ENCODE measurements around the gene UXS1. TPM values are rescaled to one million over a fixed set of nuclear protein-coding genes. Genes with fewer than 3 reads are reported as not detected.

The UXS1 gene
- total and polyA plus RNA-seq, 9 of the 15 experiments (the other 6 are each of a cell fraction or from before 2014, with no cell fraction given): 5.8 to 25.8 (median 15.0) TPM

GRCh38 chr2:106115250-106115649 lies 78.9 kb downstream of the UXS1 start (continued):
- TF ChIP-seq CTCFL (IDR thresholded peaks at IDR 0.05; ENCODE audit: borderline replicate concordance, insufficient read depth, low read depth, low read length, poor library complexity, severe bottlenecking) (no peak), TARDBP (IDR thresholded peaks at IDR 0.05) (no peak), POLR3G (IDR thresholded peaks at IDR 0.05; ENCODE audit: extremely low read depth, insufficient read length, insufficient replicate concordance) (no peak), ZNF436 (CRISPR knock-in tag; IDR thresholded peaks at IDR 0.05) (no peak), SMARCA4 (IDR thresholded peaks at IDR 0.05) (peak; percentile 87), L3MBTL2 (IDR thresholded peaks at IDR 0.05) (0 out of 2 replicates have a peak, but pooled peaks have one; percentile 29), HES1 (IDR thresholded peaks at IDR 0.05; ENCODE audit: low read depth) (no peak), PHB (CRISPR knock-in tag; IDR thresholded peaks at IDR 0.05) (no peak), LEF1 (IDR thresholded peaks at IDR 0.05) (0 out of 2 replicates have a peak, but pooled peaks have one; percentile 11), ZNF668 (CRISPR knock-in tag; IDR thresholded peaks at IDR 0.05) (no peak), KDM1A (IDR thresholded peaks at IDR 0.05) (peak; percentile 35; a peak in 2 of 4 replicates), E2F6 (IDR thresholded peaks at IDR 0.05; ENCODE audit: borderline replicate concordance in 1 of 2, extremely low read depth in 1 of 2, insufficient read depth in 1 of 2, insufficient read length in 1 of 2, low read depth in 1 of 2, low read length in 1 of 2, poor library complexity in 1 of 2, severe bottlenecking in 1 of 2) (no peak), JUN (IDR thresholded peaks at IDR 0.05; ENCODE audit: borderline replicate concordance, low read depth, low read length) (peak; percentile 92), JUN (CRISPR knock-in tag; IDR thresholded peaks at IDR 0.05; ENCODE audit: borderline replicate concordance) (no peak), ARID3B (CRISPR knock-in tag; IDR thresholded peaks at IDR 0.05; ENCODE audit: borderline replicate concordance) (no peak), E2F8 (IDR thresholded peaks at IDR 0.05; ENCODE audit: low read depth, partially characterized antibody) (peak; percentile 29), FOXA3 (CRISPR knock-in tag; conservative IDR thresholded peaks at IDR 0.05 in 1 of 2, IDR thresholded peaks at IDR 0.05 in 1 of 2) (no peak)

All from K562 (cell line).